HepG2 (cell line): ENCODE data around the gene MEAF6. TPM values are rescaled to one million over a fixed set of nuclear protein-coding genes. Genes with fewer than 3 reads are reported as not detected.
A peak's percentile ranks its signal among the peaks of the same experiment; 100 is the strongest.

ENCODE experiments used
- ATAC-seq: fragments of 200-7000 bp; cut with Tn5 transposase; 3 replicates; pipeline ENCODE4 v1.9.1; 2020; ENCODE audit warnings: mild to moderate bottlenecking, moderate library complexity
- BruUV-seq: library from RNA; stranded (reverse); fragments of 400-500 nt; replicated peaks from 2 replicates; lab custom pipeline; 2021; lab: Mats Ljungman, UMichigan
- CTCF ChIA-PET: fragments of 300-600 bp; formaldehyde crosslinking; extraction: SDS; loops from one replicate; lab custom pipeline; 2021; ENCODE audit warnings: low total read pairs, inconsistent platforms, low intra/inter-chr PET ratio; lab: Yijun Ruan, JAX
- POLR2A ChIA-PET: fragments of 350-600 bp; sonication (Branson Sonifier 250); formaldehyde crosslinking; loops from one replicate; lab custom pipeline; 2020; ENCODE audit warnings: antibody characterized with exemption, inconsistent platforms; lab: Yijun Ruan, JAX
- DNase-seq: peaks from one replicate; pipeline ENCODE4 v3.0.0-alpha.2; 2015; ENCODE audit warnings: low spot score
- FAIRE-seq: peaks from 3 replicates; lab custom pipeline; 2011; peaks lifted over from hg19 to GRCh38; lab: Jason Lieb, UNC
- H2AFZ ChIP-seq: one replicate; pipeline ENCODE4 v1.6.1; 2011; ENCODE audit warnings: low read length, inconsistent platforms
- H3K27ac ChIP-seq: fragments of 300-600 bp; 3 replicates; pipeline ENCODE4 v1.8.0; 2011; ENCODE audit warnings: mixed run types, mild to moderate bottlenecking, mixed read lengths, low read length, inconsistent platforms; ENCODE audit not compliant: insufficient read depth; ENCODE audit errors: extremely low read length
- H3K27me3 ChIP-seq, 2 experiments: fragments of 200-600 bp in 1 of 2; 2 replicates in 1 of 2; 3 replicates in 1 of 2; pipeline versions ENCODE4 v1.6.0 to v1.8.0; 2011; ENCODE audit warnings: low read length in 2 of 2, mild to moderate bottlenecking in 2 of 2, moderate library complexity in 2 of 2, inconsistent platforms in 1 of 2; ENCODE audit not compliant: insufficient read depth in 2 of 2, control insufficient read depth in 1 of 2
- H3K36me3 ChIP-seq, 2 experiments: fragments of 200-600 bp in 1 of 2; replicated peaks in 1 of 2; 2 replicates in 1 of 2; 3 replicates in 1 of 2; pipeline versions ENCODE4 v1.5.1 to v1.8.0; 2011; ENCODE audit warnings: low read length in 2 of 2, inconsistent platforms in 1 of 2; ENCODE audit not compliant: insufficient read depth in 2 of 2, control insufficient read depth in 1 of 2
- H3K4me1 ChIP-seq: 2 replicates; pipeline ENCODE4 v1.5.1; 2012; ENCODE audit warnings: low read length, inconsistent platforms; ENCODE audit not compliant: insufficient read depth
- H3K4me2 ChIP-seq: 2 replicates; pipeline ENCODE4 v1.6.0; 2011; ENCODE audit warnings: low read depth, low read length, inconsistent platforms
- H3K4me3 ChIP-seq, 3 experiments: fragments of 200-600 bp in 1 of 3; sonication (generic), shearing (Covaris generic) in 1 of 3; replicated peaks in 1 of 3; 2 replicates each; pipeline ENCODE4 v1.5.1; 2011 to 2016; ENCODE audit warnings: low read length in 3 of 3, inconsistent platforms in 2 of 3, low read depth in 2 of 3, mild to moderate bottlenecking in 2 of 3, control low read depth in 1 of 3, mixed read lengths in 1 of 3; ENCODE audit not compliant: insufficient read depth in 1 of 3
- H3K79me2 ChIP-seq: one replicate; pipeline ENCODE4 v1.6.1; 2011; ENCODE audit warnings: low read length, inconsistent platforms; ENCODE audit not compliant: insufficient read depth
- H3K9ac ChIP-seq: 2 replicates; pipeline ENCODE4 v1.6.0; 2011; ENCODE audit warnings: mild to moderate bottlenecking, low read depth, low read length, inconsistent platforms; ENCODE audit not compliant: insufficient read depth
- H3K9me3 ChIP-seq: 2 replicates; pipeline ENCODE4 v1.5.1; 2012; ENCODE audit warnings: mild to moderate bottlenecking, low read length
- H4K20me1 ChIP-seq: 2 replicates; pipeline ENCODE4 v1.6.0; 2011; ENCODE audit warnings: inconsistent platforms, mild to moderate bottlenecking, low read length, moderate library complexity; ENCODE audit not compliant: insufficient read depth
- BHLHE40 ChIP-seq: IDR thresholded peaks from 2 replicates; pipeline ENCODE4 v1.6.1; 2011; ENCODE audit warnings: low read length, improper control_type of control experiment
- CENPT ChIP-seq: sonication (generic); formaldehyde crosslinking; IDR thresholded peaks from 2 replicates; pipeline ENCODE4 v1.8.0; 2022; ENCODE audit warnings: low read depth, mild to moderate bottlenecking, moderate library complexity, missing genetic modification reagents
- CENPX ChIP-seq: sonication (generic); formaldehyde crosslinking; IDR thresholded peaks from 2 replicates; pipeline ENCODE4 v1.9.0; 2021; ENCODE audit warnings: mild to moderate bottlenecking, missing genetic modification reagents, moderate library complexity
- HNRNPH1 ChIP-seq: fragments of 200-400 bp; formaldehyde crosslinking; optimal IDR thresholded peaks from 2 replicates; pipeline ENCODE3; 2017; ENCODE audit warnings: mild to moderate bottlenecking, low read depth, low read length
- KDM4B ChIP-seq: sonication (generic); formaldehyde crosslinking; IDR thresholded peaks from 2 replicates; pipeline ENCODE4 v1.4.0; 2020; ENCODE audit warnings: missing genetic modification reagents
- MED13 ChIP-seq: sonication (generic); formaldehyde crosslinking; IDR thresholded peaks from 2 replicates; pipeline ENCODE4 v1.5.0; 2020; ENCODE audit warnings: missing genetic modification reagents
- ONECUT2 ChIP-seq: sonication (generic); formaldehyde crosslinking; IDR thresholded peaks from 2 replicates; pipeline ENCODE4 v1.4.0; 2020; ENCODE audit warnings: missing genetic modification reagents
- RARG ChIP-seq: sonication (generic); formaldehyde crosslinking; IDR thresholded peaks from 2 replicates; pipeline ENCODE4 v1.4.0; 2020; ENCODE audit warnings: low read depth, mild to moderate bottlenecking, missing genetic modification reagents
- REPIN1 ChIP-seq: sonication (generic); formaldehyde crosslinking; IDR thresholded peaks from 2 replicates; pipeline ENCODE4 v1.8.0; 2022; ENCODE audit warnings: missing genetic modification reagents, low read depth, mild to moderate bottlenecking, borderline replicate concordance
- ZNF383 ChIP-seq: sonication (generic); formaldehyde crosslinking; IDR thresholded peaks from 2 replicates; pipeline ENCODE4 v1.4.0; 2020; ENCODE audit warnings: missing genetic modification reagents, mild to moderate bottlenecking, borderline replicate concordance
- ZNF484 ChIP-seq: sonication (generic); formaldehyde crosslinking; IDR thresholded peaks from 2 replicates; pipeline ENCODE4 v1.5.1; 2020; ENCODE audit warnings: mild to moderate bottlenecking, low read depth, missing genetic modification reagents, borderline replicate concordance
- ZNF563 ChIP-seq: sonication (generic); formaldehyde crosslinking; IDR thresholded peaks from 2 replicates; pipeline ENCODE4 v1.8.0; 2022; ENCODE audit warnings: mild to moderate bottlenecking, moderate library complexity, missing genetic modification reagents
- ZNF597 ChIP-seq: sonication (generic); formaldehyde crosslinking; IDR thresholded peaks from 2 replicates; pipeline ENCODE4 v1.5.0; 2020; ENCODE audit warnings: missing genetic modification reagents
- ZNF629 ChIP-seq: sonication (generic); formaldehyde crosslinking; conservative IDR thresholded peaks from 2 replicates; pipeline ENCODE4 v1.5.0; 2020; ENCODE audit warnings: missing genetic modification reagents
- ZNF709 ChIP-seq: sonication (generic); formaldehyde crosslinking; IDR thresholded peaks from 2 replicates; pipeline ENCODE4 v1.5.0; 2020; ENCODE audit warnings: mild to moderate bottlenecking, missing genetic modification reagents
- ZNF720 ChIP-seq: sonication (generic); formaldehyde crosslinking; IDR thresholded peaks from 2 replicates; pipeline ENCODE4 v1.4.0; 2020; ENCODE audit warnings: missing genetic modification reagents
- ZSCAN22 ChIP-seq: sonication (generic); formaldehyde crosslinking; IDR thresholded peaks from 2 replicates; pipeline ENCODE4 v1.4.0; 2020; ENCODE audit warnings: mild to moderate bottlenecking, missing genetic modification reagents
- WGBS: methylation state at CpG from one replicate; pipeline ENCODE4 v1.1.6; 2017; ENCODE audit warnings: low lambda C conversion rate; 5-methylcytosine and 5-hydroxymethylcytosine counted together
- in situ Hi-C: cut with HindIII; loops from 2 replicates; pipeline ENCODE4 v1.10.0; 2017; ENCODE audit warnings: low pct_unique_long_range_greater_than_20kb; ENCODE audit not compliant: extremely low pct_ligation_motif_present
- intact Hi-C: fragments of 100-400 bp; cut with micrococcal nuclease; formaldehyde crosslinking; loops from one replicate; pipeline ENCODE4 v1.10.0; 2022; ENCODE audit not compliant: unreplicated experiment
- polyA plus RNA-seq, 8 experiments: library from polyadenylated mRNA; depleted of rRNA in 3 of 8; stranded (reverse) in 7 of 8; unstranded in 1 of 8; fragments of >200 nt; fragmentation: Illumina TruSeq in 4 of 8; extraction: Trizol in 4 of 8; gene quantifications; 2 replicates each; pipeline versions ENCODE4 v1.2.1 to v1.2.3, GENCODE V29; 2011 to 2016; ENCODE audit warnings: low read depth in 4 of 8, missing spikeins in 1 of 8, mixed read lengths in 1 of 8; ENCODE audit not compliant: insufficient read depth in 1 of 8
- total RNA-seq, 5 experiments: library from RNA; depleted of rRNA; stranded (reverse); fragments of >200 nt; fragmentation: Illumina TruSeq; extraction: Trizol; gene quantifications; 2 replicates each; pipeline ENCODE4 v1.2.3, GENCODE V29; 2016; ENCODE audit warnings: low read depth in 1 of 5
- TF ChIP-seq, protein P1 (sequence below): sonication (generic); IDR thresholded peaks from 2 replicates; pipeline ENCODE4 v1.6.1; 2016; ENCODE audit warnings: low read depth, borderline replicate concordance

Gene MEAF6
- total and polyA plus RNA-seq, 2 of the 13 experiments (the other 11 are each of a cell fraction or from before 2014, with no cell fraction given), result 29.5 to 45.6 TPM

GRCh38 chr1:37455516-37455915 lies 59.0 kb downstream of the MEAF6 start:
- ATAC-seq, result no peak
- BruUV-seq, result no TSS peak

DNA sequence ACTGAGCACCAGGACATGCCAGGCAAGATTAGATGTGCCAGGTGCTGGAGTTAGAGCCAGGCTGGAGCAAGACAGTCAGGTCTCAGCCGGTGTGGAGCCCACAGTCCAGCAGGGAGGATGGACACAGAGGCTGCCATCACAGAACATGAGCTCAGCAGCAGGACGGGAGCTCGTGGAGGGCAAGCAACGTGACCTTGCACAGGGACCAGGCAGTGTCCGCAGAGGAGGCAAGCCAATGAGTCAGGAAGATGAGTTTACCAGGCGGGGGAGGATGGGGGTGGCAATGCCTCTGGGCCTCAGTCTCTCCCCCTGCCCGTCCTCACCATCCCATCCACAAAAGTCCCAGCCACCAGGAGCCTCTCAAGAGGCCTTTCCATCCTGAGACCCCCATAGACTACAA lies 60.9 kb downstream of the MEAF6 start:
- Histone ChIP-seq H3K79me2 (no peaks in the 10 kb centered on the region), H3K27ac (no peak overlapping the region), H3K36me3 (no peaks in the 10 kb centered on the region), H3K27me3 (peaks cover 0 to 14% of the 10 kb centered on the region in 2 experiments; a peak in 1 of 5 replicates), H3K9ac (no peak overlapping the region), H3K9me3 (no peaks in the 10 kb centered on the region), H2AFZ (no peak overlapping the region), H3K4me2 (no peak overlapping the region), H3K4me1 (peaks cover 5% of the 10 kb centered on the region; the same call in 1 of the 2 replicates), H3K4me3 (no peak overlapping the region), H4K20me1 (no peaks in the 10 kb centered on the region)
- in situ Hi-C loops (loop anchor here (5.0 kb wide), 1 partner anchor 34 kb away; no protein-coding TSS in a partner anchor), intact Hi-C loops (no loop called here)
- peak; percentile 17; the same call in 1 of the 3 replicates for ATAC-seq
- WGBS, result 0% methylated on average over 1 of the region's 7 CpGs
- no TSS peak for BruUV-seq
- DNase-seq, result no peak
- ChIA-PET POLR2A (interaction anchor here (2.2 kb wide), 1 partner anchor 21 kb away, joined by 6 read pairs; the partner anchor contains the start of gene ZC3H12A), CTCF (interaction anchor here (2.8 kb wide), 1 partner anchor 34 kb away, joined by 61 read pairs; no protein-coding TSS in a partner anchor)
- no peak for FAIRE-seq
- TF ChIP-seq ZNF597 (CRISPR knock-in tag), result no peak
- TF ChIP-seq ZNF709 (CRISPR knock-in tag), result no peak
- no peak for TF ChIP-seq ZSCAN22 (CRISPR knock-in tag)
- TF ChIP-seq ONECUT2 (CRISPR knock-in tag), result no peak
- no peak for TF ChIP-seq RARG (CRISPR knock-in tag)
- no peak for TF ChIP-seq ZNF383 (CRISPR knock-in tag)
- TF ChIP-seq, protein P1, sequence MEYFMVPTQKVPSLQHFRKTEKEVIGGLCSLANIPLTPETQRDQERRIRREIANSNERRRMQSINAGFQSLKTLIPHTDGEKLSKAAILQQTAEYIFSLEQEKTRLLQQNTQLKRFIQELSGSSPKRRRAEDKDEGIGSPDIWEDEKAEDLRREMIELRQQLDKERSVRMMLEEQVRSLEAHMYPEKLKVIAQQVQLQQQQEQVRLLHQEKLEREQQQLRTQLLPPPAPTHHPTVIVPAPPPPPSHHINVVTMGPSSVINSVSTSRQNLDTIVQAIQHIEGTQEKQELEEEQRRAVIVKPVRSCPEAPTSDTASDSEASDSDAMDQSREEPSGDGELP, result no peak
- no peak for TF ChIP-seq CENPT (CRISPR knock-in tag)
- no peak for TF ChIP-seq ZNF629
- TF ChIP-seq MED13, result no peak
- no peak for TF ChIP-seq ZNF563 (CRISPR knock-in tag)
- TF ChIP-seq ZNF484, result no peak
- TF ChIP-seq ZNF720 (CRISPR knock-in tag), result no peak
- no peak for TF ChIP-seq REPIN1
- TF ChIP-seq KDM4B (CRISPR knock-in tag), result no peak
- no peak for TF ChIP-seq HNRNPH1

More at GRCh38 chr1:37455516-37455915, 59.0 kb downstream of the MEAF6 start:
- Histone ChIP-seq H3K4me2 (no peak overlapping the region), H3K27ac (no peak overlapping the region), H3K79me2 (no peaks in the 10 kb centered on the region), H3K4me1 (peaks cover 5% of the 10 kb centered on the region; the same call in 1 of the 2 replicates)
- WGBS, result 95% methylated on average over 10 of the region's 10 CpGs
- POLR2A ChIA-PET, result interaction anchor here (0.8 to 3.0 kb wide), 4 partner anchors 19 to 59 kb away, joined by 3 to 9 read pairs (median 4); partner anchors contain the start of genes MEAF6 and ZC3H12A
- intact Hi-C loops, result loop anchor here (1.0 kb wide), 1 partner anchor 32 kb away; no protein-coding TSS in a partner anchor
- no peak for TF ChIP-seq ZNF563 (CRISPR knock-in tag)
- no peak for TF ChIP-seq CENPX (CRISPR knock-in tag)
- no peak for TF ChIP-seq BHLHE40
- TF ChIP-seq, all 625 proteins: peak for 0
- no peaks in the 10 kb centered on the region for H3K9me3 ChIP-seq
- H3K9ac ChIP-seq, result no peak overlapping the region
- in situ Hi-C loops, result loop anchor here (5.0 kb wide), 1 partner anchor 227 kb away; no protein-coding TSS in a partner anchor
- FAIRE-seq, result no peak
- H3K36me3 ChIP-seq, result no peaks in the 10 kb centered on the region
- peaks cover 0 to 8% of the 10 kb centered on the region in 2 experiments; a peak in 1 of 5 replicates for H3K27me3 ChIP-seq
- CTCF ChIA-PET, result interaction anchor here (1.3 to 2.8 kb wide), 2 partner anchors 32 to 227 kb away, joined by 3 to 61 read pairs; no protein-coding TSS in a partner anchor
- DNase-seq, result no peak
- H4K20me1 ChIP-seq, result no peaks in the 10 kb centered on the region
- H3K4me3 ChIP-seq, result no peak overlapping the region
- no peak overlapping the region for H2AFZ ChIP-seq
